ENCODE measurements around the gene OBSCN.

The OBSCN gene

GRCh38 chr1:228393811-228394570, 186.1 kb downstream of the OBSCN start:
- DNase-seq, result peak; percentile 12

DNA sequence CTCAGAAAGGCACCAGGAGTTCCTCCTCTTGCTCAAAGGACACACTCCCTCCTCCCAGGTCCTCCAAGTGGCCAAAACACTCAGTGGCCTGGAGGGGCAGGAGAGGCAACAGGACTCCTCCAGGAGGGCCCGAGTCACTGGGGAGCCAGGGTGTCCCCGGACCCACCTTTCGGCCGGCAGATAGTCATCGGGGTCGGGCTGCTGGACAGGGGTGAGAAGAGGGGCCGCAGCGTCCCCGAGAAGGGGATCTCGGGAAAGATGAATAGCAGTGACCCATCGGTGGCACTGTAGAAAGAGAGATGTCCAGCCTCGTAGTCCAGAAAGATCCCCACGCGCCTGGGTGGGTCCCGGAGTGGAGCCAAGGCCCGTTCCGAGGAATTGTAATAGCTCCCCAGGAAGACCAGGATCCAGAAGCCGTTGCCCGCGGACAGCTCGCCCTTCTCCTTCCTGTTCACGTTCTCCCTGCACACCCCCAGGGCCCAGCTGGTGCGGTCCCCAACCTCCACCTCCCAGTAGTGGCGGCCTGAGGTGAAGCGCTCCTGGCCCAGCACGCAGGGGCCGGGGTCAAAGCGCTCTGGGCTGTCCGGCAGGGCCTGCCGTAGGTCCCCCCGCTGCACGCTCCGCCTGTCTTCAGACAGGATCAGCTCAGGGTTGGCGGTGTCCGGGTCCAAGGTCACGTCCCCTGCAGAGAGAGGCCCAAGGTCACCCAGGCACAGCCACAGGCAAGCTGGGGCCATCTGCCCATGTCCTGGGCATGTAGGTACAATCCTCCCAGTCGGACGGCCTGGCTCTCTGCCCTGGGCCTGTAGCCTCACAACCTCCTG, 186.9 kb downstream of the OBSCN start:
- DNase-seq, result peak; percentile 13

DNA sequence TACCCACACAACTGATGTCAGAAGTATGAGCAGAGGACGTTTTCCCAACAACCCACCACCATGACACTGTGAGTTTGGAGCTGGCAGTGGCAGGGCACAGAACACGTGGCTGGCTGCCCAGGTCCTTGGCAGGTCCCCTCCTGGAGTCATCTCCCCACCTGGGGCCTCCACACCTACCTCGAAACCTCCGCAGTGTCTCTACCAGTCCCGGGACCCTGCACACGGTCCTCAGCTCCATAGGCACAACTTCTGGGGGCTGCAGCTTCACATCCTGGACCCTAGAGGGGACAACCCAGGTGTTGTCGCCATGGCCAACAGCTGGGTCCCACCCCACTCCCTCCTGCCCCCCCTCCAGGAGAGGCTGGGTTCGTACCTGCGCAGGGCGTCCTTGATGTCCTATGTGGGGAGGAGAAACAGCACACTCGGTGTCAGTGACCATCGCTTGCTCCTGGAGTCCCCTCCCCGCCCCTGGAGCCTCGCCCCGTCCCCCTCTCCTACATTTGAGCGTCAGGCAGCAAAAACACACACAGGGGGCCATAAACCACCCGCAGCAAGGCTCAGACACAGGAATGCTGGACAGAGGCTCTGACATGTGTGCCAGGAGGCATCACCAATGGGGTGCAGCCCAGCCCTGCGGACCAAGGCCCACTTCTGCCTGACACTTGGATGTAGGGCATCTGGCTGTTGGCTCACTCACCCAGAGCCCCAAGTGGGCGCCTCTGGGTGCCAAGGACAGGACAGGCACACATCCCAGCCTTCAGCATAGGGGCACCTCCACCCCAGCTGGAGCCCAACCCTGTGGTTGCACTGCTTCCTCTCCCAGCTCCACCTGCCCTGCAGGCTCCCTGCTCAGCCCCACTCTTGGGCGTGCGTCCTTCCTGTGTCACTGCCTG, 189.2 kb downstream of the OBSCN start:
- DNase-seq, result no peak

GRCh38 chr1:228397966-228398365, 190.1 kb downstream of the OBSCN start:
- no peak for DNase-seq

DNA sequence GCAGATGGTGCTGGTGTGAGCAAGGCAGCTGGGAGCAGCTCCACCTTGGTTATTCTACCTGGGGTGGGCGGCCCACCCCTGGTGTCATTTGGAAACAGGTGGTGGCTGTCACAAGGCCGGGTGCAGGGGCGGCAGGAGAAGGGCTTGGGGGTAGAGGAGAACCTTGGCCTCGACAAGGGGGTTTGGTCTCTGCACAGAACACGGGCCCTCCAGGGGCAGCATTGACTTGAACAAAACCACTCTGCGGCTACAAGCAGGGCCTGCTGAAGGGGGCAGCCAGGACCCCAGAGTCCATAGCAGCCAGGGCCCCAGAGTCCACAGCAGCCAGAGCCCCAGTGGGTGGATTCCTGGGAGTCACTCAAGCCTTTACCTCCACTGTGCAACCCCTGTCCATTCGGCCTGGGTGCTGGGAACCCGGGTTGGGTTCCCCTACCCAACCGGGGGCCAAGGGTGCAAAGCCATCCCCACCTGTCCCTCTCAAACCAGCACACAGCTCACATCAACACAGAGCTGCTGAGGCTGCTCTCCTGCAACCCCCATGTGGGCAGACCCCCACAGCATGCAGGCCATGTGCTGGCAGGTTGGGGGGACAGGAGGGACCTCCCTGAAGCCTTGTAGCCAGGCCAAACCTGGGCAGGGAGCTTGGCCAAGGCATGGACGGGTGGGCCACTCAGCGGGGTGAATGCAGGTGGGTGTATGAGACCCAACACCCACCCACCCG, 191.1 kb downstream of the OBSCN start:
- no peak for DNase-seq

DNA sequence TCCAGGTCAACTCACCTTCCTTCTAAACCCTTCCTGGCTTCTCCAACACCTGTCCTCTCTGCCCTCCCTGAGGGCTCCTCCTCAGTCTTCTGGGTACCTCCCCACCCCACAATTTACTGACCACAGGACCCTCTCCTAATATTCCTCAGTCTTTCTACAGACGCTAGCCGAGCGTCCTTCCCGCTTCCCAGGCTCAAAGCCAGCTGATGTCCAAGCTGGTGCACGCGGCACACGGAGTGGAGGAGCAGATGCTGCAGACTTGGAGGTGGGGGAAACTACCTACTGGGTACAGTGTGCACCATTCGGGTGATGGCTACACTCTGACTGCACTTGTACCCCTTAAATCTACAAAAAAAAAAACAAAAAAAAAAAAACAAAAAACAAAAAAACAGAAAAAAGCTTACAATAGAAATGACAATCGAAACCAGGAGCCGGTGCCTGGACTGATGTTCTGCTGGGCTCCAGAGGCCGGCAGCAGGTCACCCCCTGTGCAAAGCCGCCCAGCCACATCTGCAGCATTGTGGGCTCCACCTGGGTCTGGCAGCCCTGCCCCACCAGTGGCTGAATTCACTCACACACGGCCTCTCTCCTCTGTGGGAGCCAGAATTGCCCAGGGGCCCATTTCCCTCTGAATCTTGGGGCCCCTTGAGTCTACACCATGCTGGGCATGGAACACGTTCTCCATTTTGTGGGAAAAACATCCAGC, 191.8 kb downstream of the OBSCN start:
- no peak for DNase-seq

GRCh38 chr1:228400237-228400651, 192.4 kb downstream of the OBSCN start:
- no peak for DNase-seq

DNA sequence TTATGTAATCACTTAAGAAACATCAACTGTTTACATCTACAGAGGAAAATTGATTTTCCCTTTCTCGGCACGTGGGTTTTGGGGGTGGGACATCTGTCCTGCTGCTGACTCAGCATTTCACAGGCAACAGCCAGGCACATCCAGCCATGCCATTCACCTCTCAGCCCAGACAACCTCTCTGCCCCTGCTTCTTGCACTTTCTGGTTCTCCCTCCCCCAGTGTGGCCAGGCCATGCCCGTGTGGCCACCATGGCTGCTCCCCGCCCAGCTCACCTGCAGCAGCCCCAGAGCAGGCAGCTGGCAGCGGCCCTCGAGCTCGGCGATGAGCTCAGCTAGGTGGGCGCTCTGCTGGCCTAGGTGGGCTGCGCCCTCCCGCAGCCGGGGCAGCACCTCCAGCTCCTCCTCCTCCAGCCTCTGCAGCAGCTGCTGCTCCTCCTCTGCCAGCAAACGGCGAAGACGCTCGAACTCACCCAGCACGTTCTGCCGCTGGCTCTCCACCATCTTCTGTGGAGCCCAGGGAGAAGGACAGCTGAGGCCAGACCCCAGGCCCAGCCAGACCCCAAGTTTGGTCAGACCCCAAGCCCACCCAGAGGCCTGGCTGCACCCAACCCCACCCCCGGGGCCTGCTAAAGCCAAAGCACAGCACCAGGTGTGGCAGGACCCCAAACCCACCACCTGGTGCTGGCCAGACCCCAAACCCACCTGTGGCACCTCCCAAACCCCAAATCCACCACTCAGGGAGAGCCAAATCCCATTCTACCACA, 193.0 kb downstream of the OBSCN start:
- no peak for DNase-seq

GRCh38 chr1:228401782-228402640, 194.2 kb downstream of the OBSCN start:
- DNase-seq, result no peak

- DNase-seq, result no peak
Observed at GRCh38 chr1:228402641-228403025, 194.8 kb downstream of the OBSCN start.

DNA sequence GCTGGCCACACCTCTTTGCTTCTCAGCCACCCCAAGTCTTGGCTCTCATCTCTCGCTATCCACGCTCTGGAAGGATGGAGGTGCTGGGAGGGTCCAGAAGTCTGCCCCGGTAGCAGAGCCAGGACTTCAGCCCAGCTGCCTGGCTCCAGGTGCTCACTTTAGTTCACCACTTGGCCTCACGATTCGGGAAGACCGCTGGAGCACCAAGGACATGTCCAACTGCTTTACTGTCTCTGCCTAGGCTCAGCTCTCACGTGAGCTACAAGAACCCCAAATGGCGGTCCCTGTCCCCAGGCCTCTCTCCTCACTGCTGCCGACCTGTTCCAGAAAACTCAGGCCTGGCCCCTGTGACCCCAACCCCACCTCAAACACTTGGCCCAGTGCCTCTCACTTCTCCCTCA, 195.4 kb downstream of the OBSCN start:
- no peak for DNase-seq

DNA sequence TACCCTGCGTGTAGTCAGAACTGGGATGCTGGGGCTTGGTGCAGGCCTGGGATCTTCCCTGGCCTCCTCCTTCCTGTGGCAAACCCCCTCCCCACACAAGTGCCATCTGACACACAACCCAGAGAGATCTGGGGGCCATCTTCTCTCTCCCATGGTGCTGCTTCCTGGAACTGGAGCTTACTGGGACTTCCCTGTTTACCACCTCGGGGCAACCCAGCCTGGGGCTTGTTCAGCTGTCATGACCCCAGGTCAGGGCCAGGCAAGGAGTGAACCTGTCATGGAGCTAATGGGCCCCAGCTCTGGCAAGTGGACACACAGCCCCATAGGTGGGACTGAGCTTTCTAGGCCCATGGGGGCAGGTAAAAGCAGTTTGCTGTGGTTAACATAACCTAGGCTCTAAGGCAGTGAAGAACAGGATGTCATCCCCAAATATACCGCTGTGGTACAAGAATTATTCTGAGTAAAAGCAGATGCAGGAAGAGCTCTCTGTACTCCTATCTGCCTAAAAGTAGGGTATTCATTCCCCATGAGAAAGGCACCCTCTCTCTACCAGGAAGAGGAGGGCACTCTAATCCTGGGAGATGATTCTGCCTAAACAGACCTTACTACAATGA, 196.4 kb downstream of the OBSCN start:
- no peak for DNase-seq

GRCh38 chr1:228405200-228405978, 197.5 kb downstream of the OBSCN start:
- no peak for DNase-seq

DNA sequence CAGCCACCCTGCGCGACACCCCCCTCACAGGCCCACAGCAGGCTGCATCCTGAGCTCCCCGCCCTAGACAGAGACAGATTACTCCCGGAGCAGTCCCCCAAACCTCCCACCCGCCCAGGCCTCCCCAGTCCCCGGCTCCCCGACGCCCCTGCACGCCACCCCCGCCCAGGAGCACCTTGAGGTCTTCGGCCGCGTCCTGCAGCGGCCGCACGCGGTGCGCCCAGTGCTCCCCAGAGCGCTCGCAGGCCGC, 198.1 kb downstream of the OBSCN start:
- DNase-seq, result no peak

- DNase-seq, result no peak
Observed at GRCh38 chr1:228407106-228408040, 199.5 kb downstream of the OBSCN start.

GRCh38 chr1:228408041-228408868, 200.4 kb downstream of the OBSCN start:
- no peak for DNase-seq
